AG04449 (cell line): Measurements from ENCODE around the gene MAP3K19.

ENCODE experiments used
- CTCF ChIA-PET: fragments of 350-600 bp; formaldehyde crosslinking; extraction: SDS; loops from one replicate; lab custom pipeline; 2021; ENCODE audit warnings: antibody characterized with exemption; lab: Yijun Ruan, JAX
- POLR2A ChIA-PET: fragments of 400-600, 350-600 bp; formaldehyde crosslinking; extraction: SDS; loops from one replicate; lab custom pipeline; 2020; ENCODE audit warnings: antibody characterized with exemption, inconsistent platforms; lab: Yijun Ruan, JAX
- DNase-seq: peaks from one replicate; pipeline ENCODE4 v3.0.0-alpha.2; 2010; ENCODE audit warnings: low read depth, low spot score
- H3K4me3 ChIP-seq: 2 replicates; pipeline ENCODE4 v1.5.1; 2011; ENCODE audit warnings: low read depth, mild to moderate bottlenecking, control low read depth, low read length
- CTCF ChIP-seq: IDR thresholded peaks from one replicate; pipeline ENCODE4 v1.5.1; 2011; ENCODE audit warnings: mild to moderate bottlenecking, moderate library complexity, low read length, control low read depth, inconsistent platforms; ENCODE audit not compliant: insufficient read depth; ENCODE audit errors: missing control alignments

MAP3K19 gene

GRCh38 chr2:135047300-135047699, at the start of gene MAP3K19:
Gene MAP3K19 (minus strand): TSS chr2:135047447. CDS start chr2:135024647, 22,800 bp downstream.
- no peak for DNase-seq
- ChIA-PET CTCF (no interaction called here), POLR2A (no interaction called here)
- H3K4me3 ChIP-seq = no peak within 1 kb of the TSS
- TF ChIP-seq CTCF = no peak

GRCh38 chr2:135096665-135097446, 49.6 kb upstream of the MAP3K19 start:
- DNase-seq = no peak
- H3K4me3 ChIP-seq = no peak overlapping the region
- CTCF ChIA-PET = no interaction called here
- TF ChIP-seq CTCF = no peak
- POLR2A ChIA-PET = no interaction called here

GRCh38 chr2:135095591-135095990, 48.3 kb upstream of the MAP3K19 start:
- POLR2A ChIA-PET = no interaction called here
- DNase-seq = no peak
- no peak for TF ChIP-seq CTCF
- no peak overlapping the region for H3K4me3 ChIP-seq
- CTCF ChIA-PET = no interaction called here

GRCh38 chr2:135094508-135094907, 47.3 kb upstream of the MAP3K19 start:
- H3K4me3 ChIP-seq = no peak overlapping the region
- no peak for DNase-seq
- CTCF ChIA-PET = no interaction called here
- no peak for TF ChIP-seq CTCF
- POLR2A ChIA-PET = interaction anchor here (0.7 kb wide), 1 partner anchor 10 kb away, joined by 3 read pairs; no protein-coding TSS in a partner anchor

GRCh38 chr2:135093670-135094330, 46.6 kb upstream of the MAP3K19 start:
- H3K4me3 ChIP-seq = no peak overlapping the region
- CTCF ChIA-PET = interaction anchor here (0.6 to 0.7 kb wide), 2 partner anchors 13 to 767 kb away, joined by 3 read pairs; no protein-coding TSS in a partner anchor
- no peak for DNase-seq
- POLR2A ChIA-PET = no interaction called here
- TF ChIP-seq CTCF = no peak

GRCh38 chr2:135093193-135093592, 45.9 kb upstream of the MAP3K19 start:
- TF ChIP-seq CTCF = no peak
- no peak overlapping the region for H3K4me3 ChIP-seq
- DNase-seq = no peak
- ChIA-PET CTCF (interaction anchor here (0.6 to 0.7 kb wide), 2 partner anchors 12 to 768 kb away, joined by 3 read pairs; no protein-coding TSS in a partner anchor), POLR2A (no interaction called here)
